GM12878 (cell line): ENCODE data around the gene DIAPH2. TPM values are rescaled to one million over a fixed set of nuclear protein-coding genes. Genes with fewer than 3 reads are reported as not detected.

Experiments used
- ATAC-seq: fragments of 200-7000 bp; cut with Tn5 transposase; 3 replicates; pipeline ENCODE4 v1.9.1; 2020; ENCODE audit warnings: mild to moderate bottlenecking, moderate library complexity
- BruUV-seq: library from RNA; stranded (reverse); fragments of 400-500 nt; replicated peaks from 2 replicates; lab custom pipeline; 2021; lab: Mats Ljungman, UMichigan
- CTCF ChIA-PET: fragments of 300-600 bp; sonication (Branson Sonifier 250); formaldehyde crosslinking; extraction: SDS; loops from one replicate; lab custom pipeline; 2021; ENCODE audit warnings: inconsistent platforms; lab: Yijun Ruan, JAX
- POLR2A ChIA-PET: fragments of 350-600 bp; formaldehyde crosslinking; extraction: SDS; loops from one replicate; lab custom pipeline; 2021; ENCODE audit warnings: inconsistent platforms; lab: Charles Lee
- RAD21 ChIA-PET: fragments of 300-600 bp; sonication (Branson Sonifier 250); formaldehyde crosslinking; loops from one replicate; lab custom pipeline; 2023; ENCODE audit warnings: antibody characterized with exemption; ENCODE audit not compliant: unreplicated experiment; lab: Charles Lee
- SMC1A ChIA-PET: fragments of 300-600 bp; sonication (Branson Sonifier 250); formaldehyde crosslinking; loops from one replicate; lab custom pipeline; 2023; ENCODE audit not compliant: unreplicated experiment, uncharacterized antibody; lab: Charles Lee
- DNase-seq: peaks from one replicate; pipeline ENCODE4 v3.0.0-alpha.2; 2011; ENCODE audit warnings: low read depth, low spot score
- FAIRE-seq: peaks from 3 replicates; lab custom pipeline; 2011; peaks lifted over from hg19 to GRCh38; lab: Jason Lieb, UNC
- H2AFZ ChIP-seq: 2 replicates; pipeline ENCODE4 v1.6.0; 2011; ENCODE audit warnings: low read depth, low read length, control low read depth; ENCODE audit not compliant: control insufficient read depth
- H3K27ac ChIP-seq: 2 replicates; pipeline ENCODE4 v1.5.1; 2011; ENCODE audit warnings: control low read depth; ENCODE audit not compliant: control insufficient read depth, insufficient read depth
- H3K27me3 ChIP-seq, 2 experiments: replicated peaks in 1 of 2; 2 replicates each; pipeline versions ENCODE4 v1.6.0 to v1.6.1; 2011; ENCODE audit warnings: low read length in 1 of 2; ENCODE audit not compliant: control insufficient read depth in 2 of 2, insufficient read depth in 2 of 2
- H3K36me3 ChIP-seq, 2 experiments: 2 replicates each; pipeline ENCODE4 v1.5.1; 2011; ENCODE audit warnings: low read length in 1 of 2; ENCODE audit not compliant: control insufficient read depth in 2 of 2, insufficient read depth in 2 of 2
- H3K4me1 ChIP-seq: 2 replicates; pipeline ENCODE4 v1.6.1; 2011; ENCODE audit warnings: mild to moderate bottlenecking, low read length, moderate library complexity, mixed read lengths; ENCODE audit not compliant: control insufficient read depth, insufficient read depth
- H3K4me2 ChIP-seq: 2 replicates; pipeline ENCODE4 v1.6.0; 2011; ENCODE audit warnings: control low read depth; ENCODE audit not compliant: control insufficient read depth, insufficient read depth
- H3K4me3 ChIP-seq: fragments of 200-600 bp; sonication (generic); 2 replicates; pipeline ENCODE4 v1.5.1; 2016
- H3K79me2 ChIP-seq: 2 replicates; pipeline ENCODE4 v1.6.0; 2011; ENCODE audit warnings: low read length; ENCODE audit not compliant: control insufficient read depth, insufficient read depth
- H3K9ac ChIP-seq: 2 replicates; pipeline ENCODE4 v1.8.0; 2011; ENCODE audit warnings: low read length, control low read depth, mixed read lengths; ENCODE audit not compliant: control insufficient read depth, insufficient read depth
- H3K9me3 ChIP-seq: replicated peaks from 3 replicates; pipeline ENCODE4 v1.5.1; 2011; ENCODE audit warnings: mild to moderate bottlenecking, low read length; ENCODE audit not compliant: control insufficient read depth, insufficient read depth
- H4K20me1 ChIP-seq: 2 replicates; pipeline ENCODE4 v1.6.0; 2011; ENCODE audit not compliant: control insufficient read depth, insufficient read depth
- CBFB ChIP-seq: IDR thresholded peaks from 2 replicates; pipeline ENCODE4 v1.6.1; 2016; ENCODE audit warnings: antibody characterized with exemption, low read depth
- CUX1 ChIP-seq: IDR thresholded peaks from 2 replicates; pipeline ENCODE4 v1.6.1; 2012; ENCODE audit warnings: improper control_type of control experiment, low read depth, low read length; ENCODE audit not compliant: insufficient replicate concordance
- ESRRA ChIP-seq: IDR thresholded peaks from 2 replicates; pipeline ENCODE4 v1.6.1; 2012; ENCODE audit warnings: mild to moderate bottlenecking, low read length, improper control_type of control experiment
- ETV6 ChIP-seq, 2 experiments: fragments of 450-650 bp in 1 of 2; IDR thresholded peaks in 1 of 2; conservative IDR thresholded peaks in 1 of 2; 2 replicates each; pipeline ENCODE4 v1.6.1; 2014; ENCODE audit warnings: antibody characterized with exemption in 1 of 2, borderline replicate concordance in 1 of 2, low read depth in 1 of 2, mild to moderate bottlenecking in 1 of 2, moderate library complexity in 1 of 2
- RELB ChIP-seq: fragments of 450-650 bp; IDR thresholded peaks from 2 replicates; pipeline ENCODE4 v1.6.1; 2017; ENCODE audit warnings: low read depth, mild to moderate bottlenecking, moderate library complexity
- SIX5 ChIP-seq: IDR thresholded peaks from 2 replicates; pipeline ENCODE4 v1.6.1; 2011; ENCODE audit warnings: mild to moderate bottlenecking, low read depth, low read length, moderate library complexity; ENCODE audit not compliant: severe bottlenecking
- USF2 ChIP-seq: IDR thresholded peaks from 2 replicates; pipeline ENCODE4 v1.6.1; 2011; ENCODE audit warnings: low read depth, low read length, improper control_type of control experiment, borderline replicate concordance
- YBX1 ChIP-seq: fragments of 450-650 bp; IDR thresholded peaks from 2 replicates; pipeline ENCODE4 v1.6.1; 2016; ENCODE audit warnings: antibody characterized with exemption
- ZNF384 ChIP-seq: IDR thresholded peaks from 2 replicates; pipeline ENCODE4 v1.6.1; 2012; ENCODE audit warnings: low read depth, mild to moderate bottlenecking, low read length, improper control_type of control experiment, borderline replicate concordance
- WGBS: methylation state at CpG from one replicate; pipeline ENCODE4 v1.1.6; 2016; ENCODE audit warnings: low lambda C conversion rate; ENCODE audit not compliant: insufficient replicate concordance, insufficient coverage; ENCODE audit errors: missing lambda C conversion rate; 5-methylcytosine and 5-hydroxymethylcytosine counted together
- in situ Hi-C: fragments of 300-500 bp; cut with MboI; formaldehyde crosslinking; loops from 9 replicates; pipeline ENCODE4 v1.14.3; 2018; ENCODE audit warnings: mixed read lengths
- intact Hi-C: fragments of 100-400 bp; cut with micrococcal nuclease; formaldehyde crosslinking; loops from one replicate; pipeline ENCODE4 v1.14.2; 2022; ENCODE audit not compliant: unreplicated experiment
- polyA plus RNA-seq, 11 experiments: library from polyadenylated mRNA; depleted of rRNA in 4 of 11; unstranded in 6 of 11; stranded (reverse) in 5 of 11; fragments of >200 nt; fragmentation: Nextera tagmentation in 4 of 11; fragmentation: Illumina TruSeq in 1 of 11; extraction: Ambion mirVana in 4 of 11; extraction: Trizol in 1 of 11; gene quantifications; 1 replicate in 1 of 11; 2 replicates in 10 of 11; pipeline versions ENCODE4 v1.2.1 to v1.2.3, GENCODE V29; 2011 to 2016; ENCODE audit warnings: inconsistent platforms in 2 of 11, missing spikeins in 2 of 11, low read depth in 1 of 11
- total RNA-seq, 4 experiments: library from RNA; depleted of rRNA in 3 of 4; stranded (reverse); fragments of >200 nt in 3 of 4; fragmentation: Illumina TruSeq in 1 of 4; extraction: Trizol in 1 of 4; gene quantifications; 2 replicates each; pipeline versions ENCODE4 v1.2.1 to v1.2.3, GENCODE V29; 2013 to 2021

Gene DIAPH2
- total and polyA plus RNA-seq, 10 of the 15 experiments (the other 5 are each of a cell fraction or from before 2014, with no cell fraction given) = 2.2 to 16.6 (median 8.8) TPM

- no peak overlapping the region for H2AFZ ChIP-seq
- DNase-seq = no peak
- peak; percentile 17; the same call in 2 of the 3 replicates for ATAC-seq
- H3K27ac ChIP-seq = no peak overlapping the region
- FAIRE-seq = no peak
- in situ Hi-C loops = no loop called here
- ChIA-PET CTCF (no interaction called here), POLR2A (interaction anchor here (0.6 kb wide), 1 partner anchor 391 kb away, joined by 3 read pairs; no protein-coding TSS in a partner anchor), SMC1A (no interaction called here), RAD21 (no interaction called here)
- peak overlapping the region; percentile 28 for H3K4me2 ChIP-seq
- H3K4me1 ChIP-seq = no peaks in the 10 kb centered on the region
- intact Hi-C loops = no loop called here
- H4K20me1 ChIP-seq = no peaks in the 10 kb centered on the region
- no peaks in the 10 kb centered on the region for H3K9me3 ChIP-seq
- 29% methylated on average over 4 of the region's 4 CpGs for WGBS
- H3K4me3 ChIP-seq = no peak overlapping the region
- H3K27me3 ChIP-seq = no peaks in the 10 kb centered on the region
- H3K36me3 ChIP-seq = no peaks in the 10 kb centered on the region
- TF ChIP-seq YBX1 (no peak), SIX5 (no peak)
- no TSS peak for BruUV-seq
- no peak overlapping the region for H3K9ac ChIP-seq
- no peaks in the 10 kb centered on the region for H3K79me2 ChIP-seq
These were observed 177.0 kb downstream of the DIAPH2 start for GRCh38 chrX:96861661-96862060.

GRCh38 chrX:96883608-96884007, 199.0 kb downstream of the DIAPH2 start, which contains the start of gene RPA4:
TSS of gene RPA4 (plus strand) at chrX:96883908. CDS start at chrX:96884311, 403 bp downstream.
- intact Hi-C loops (no loop called here), in situ Hi-C loops (no loop called here)
- H3K9me3 ChIP-seq = no peaks in the 10 kb centered on the region
- H2AFZ ChIP-seq = no peak within 1 kb of the TSS
- H3K79me2 ChIP-seq = no peaks in the 10 kb centered on the region
- no peaks in the 10 kb centered on the region for H3K4me1 ChIP-seq
- no peak within 1 kb of the TSS for H3K4me3 ChIP-seq
- no peak within 1 kb of the TSS for H3K9ac ChIP-seq
- DNase-seq (no peak), FAIRE-seq (no peak), ATAC-seq (no peak)
- H4K20me1 ChIP-seq = no peaks in the 10 kb centered on the region
- ChIA-PET CTCF (no interaction called here), SMC1A (no interaction called here), RAD21 (no interaction called here), POLR2A (no interaction called here)
- H3K27ac ChIP-seq = no peak within 1 kb of the TSS
- H3K36me3 ChIP-seq = no peaks in the 10 kb centered on the region
- no TSS peak for BruUV-seq
- H3K4me2 ChIP-seq = no peak within 1 kb of the TSS
- WGBS = 73% methylated on average over 10 of the region's 10 CpGs
- no peaks in the 10 kb centered on the region for H3K27me3 ChIP-seq
- TF ChIP-seq ESRRA = no peak
- TF ChIP-seq CUX1 = no peak
- no peak for TF ChIP-seq ETV6 (conservative IDR thresholded peaks at IDR 0.05 in 1 of 2, IDR thresholded peaks at IDR 0.05 in 1 of 2; ENCODE audit: borderline replicate concordance in 1 of 2, low read depth in 1 of 2)
- TF ChIP-seq CBFB = no peak
- TF ChIP-seq ZNF384 = no peak
- TF ChIP-seq USF2 = no peak
- no peak for TF ChIP-seq RELB
